ENCODE data around the gene DRC7. TPM values are rescaled to one million over a fixed set of nuclear protein-coding genes. Genes with fewer than 3 reads are reported as not detected.

The DRC7 gene
- total RNA-seq, 1 experiment from 2014 or later, result 0.72 TPM

DNA sequence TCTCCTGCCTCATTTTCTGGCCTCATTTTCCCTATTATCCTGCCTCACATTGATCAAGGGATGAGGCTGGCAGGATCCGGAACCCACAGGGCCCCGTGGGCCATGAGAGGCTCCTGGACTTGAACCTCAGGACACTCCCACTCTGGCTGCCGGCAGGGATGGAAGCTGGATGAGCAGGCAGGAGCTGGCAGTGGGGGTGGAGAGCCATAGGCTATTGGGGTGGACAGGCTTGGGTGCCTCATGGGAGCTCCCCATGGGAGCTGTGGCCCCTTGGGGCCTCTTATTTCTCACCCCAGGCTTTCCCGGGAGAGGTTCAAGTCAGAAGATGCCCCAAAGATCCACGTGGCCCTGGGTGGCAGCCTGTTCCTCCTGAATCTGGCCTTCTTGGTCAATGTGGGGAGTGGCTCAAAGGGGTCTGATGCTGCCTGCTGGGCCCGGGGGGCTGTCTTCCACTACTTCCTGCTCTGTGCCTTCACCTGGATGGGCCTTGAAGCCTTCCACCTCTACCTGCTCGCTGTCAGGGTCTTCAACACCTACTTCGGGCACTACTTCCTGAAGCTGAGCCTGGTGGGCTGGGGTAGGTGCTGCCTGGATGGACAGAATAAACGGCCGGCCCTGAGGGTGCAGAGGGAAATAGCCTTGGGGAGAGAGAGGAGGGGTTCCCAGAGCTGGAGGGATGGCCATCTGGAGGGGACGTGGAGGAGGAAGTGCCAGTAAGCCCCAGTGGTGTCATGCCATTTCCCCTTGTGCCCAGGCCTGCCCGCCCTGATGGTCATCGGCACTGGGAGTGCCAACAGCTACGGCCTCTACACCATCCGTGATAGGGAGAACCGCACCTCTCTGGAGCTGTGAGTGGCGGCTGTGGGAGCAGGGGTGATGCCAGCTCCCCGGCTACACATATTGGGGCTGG lies 10.7 kb upstream of the DRC7 start:
- H3K27ac Mint-ChIP-seq, result peak overlapping the region in 1 of 3 experiments; percentile 65; a peak in 2 of 7 replicates
- Histone ChIP-seq H4K91ac (ENCODE audit: insufficient read length, low read depth, low read length) (no peak overlapping the region), H3K23me2 (ENCODE audit: insufficient read length, low read depth, low read length, poor library complexity, severe bottlenecking) (no peaks in the 10 kb centered on the region), H3K27me3 (ENCODE audit: insufficient read depth, low read length) (no peaks in the 10 kb centered on the region), H2BK5ac (ENCODE audit: insufficient read length, low read length) (no peak overlapping the region), H3K4ac (ENCODE audit: low read depth, low read length) (no peak overlapping the region), H3T11ph (ENCODE audit: low read length) (no peak overlapping the region), H3K4me1 (ENCODE audit: insufficient read depth, low read length) (no peaks in the 10 kb centered on the region; the same call in 1 of the 2 replicates), H2BK120ac (ENCODE audit: low read depth, low read length, poor library complexity, severe bottlenecking) (no peak overlapping the region), H3K27ac (ENCODE audit: insufficient read length, low read depth, low read length) (no peak overlapping the region), H3K79me1 (ENCODE audit: insufficient read depth, low read depth, low read length, poor library complexity, severe bottlenecking) (no peaks in the 10 kb centered on the region), H2BK20ac (ENCODE audit: low read depth, low read length, poor library complexity, severe bottlenecking) (no peak overlapping the region), H3K4me2 (ENCODE audit: insufficient read depth, insufficient read length, low read length) (no peak overlapping the region), H2BK12ac (ENCODE audit: insufficient read length, low read depth, low read length) (no peak overlapping the region), H3K18ac (ENCODE audit: insufficient read length, low read depth, low read length) (no peak overlapping the region), H2AK5ac (ENCODE audit: insufficient read length, low read length) (no peak overlapping the region), H4K5ac (ENCODE audit: insufficient read length, low read depth, low read length) (no peak overlapping the region), H2BK15ac (ENCODE audit: low read depth, low read length) (no peak overlapping the region), H4K8ac (replicated peaks; ENCODE audit: insufficient read length, low read depth, low read length) (no peak overlapping the region), H3K9me3 (ENCODE audit: control insufficient read depth, low read depth, low read length) (no peaks in the 10 kb centered on the region), H3K14ac (ENCODE audit: insufficient read depth, low read length) (no peak overlapping the region; the same call in 1 of the 2 replicates), H3K79me2 (ENCODE audit: insufficient read depth, low read length) (no peaks in the 10 kb centered on the region), H2AFZ (ENCODE audit: low read length) (no peak overlapping the region), H3K56ac (ENCODE audit: insufficient read length, low read depth, low read length) (no peak overlapping the region), H4K20me1 (ENCODE audit: control insufficient read depth, insufficient read depth, insufficient read length) (no peaks in the 10 kb centered on the region), H3K9ac (ENCODE audit: extremely low read depth, insufficient read length, low read length) (no peak overlapping the region), H3K23ac (ENCODE audit: insufficient read length, low read depth, low read length) (no peak overlapping the region)
- no peak overlapping the region for H3K4me3 Mint-ChIP-seq
- no peak for DNase-seq
- peaks cover 2 to 21% of the 10 kb centered on the region in 2 experiments; a peak in 3 of 4 replicates for H3K4me1 Mint-ChIP-seq
- peaks cover 6% of the 10 kb centered on the region; the same call in 1 of the 2 replicates for H3K27me3 Mint-ChIP-seq (ENCODE audit: low read depth)
- H3K9me3 Mint-ChIP-seq, result no peaks in the 10 kb centered on the region
- H3K36me3 Mint-ChIP-seq (ENCODE audit: insufficient read depth in 1 of 3, low read depth in 3 of 3), result no peaks in the 10 kb centered on the region
- TF ChIP-seq, protein P1, sequence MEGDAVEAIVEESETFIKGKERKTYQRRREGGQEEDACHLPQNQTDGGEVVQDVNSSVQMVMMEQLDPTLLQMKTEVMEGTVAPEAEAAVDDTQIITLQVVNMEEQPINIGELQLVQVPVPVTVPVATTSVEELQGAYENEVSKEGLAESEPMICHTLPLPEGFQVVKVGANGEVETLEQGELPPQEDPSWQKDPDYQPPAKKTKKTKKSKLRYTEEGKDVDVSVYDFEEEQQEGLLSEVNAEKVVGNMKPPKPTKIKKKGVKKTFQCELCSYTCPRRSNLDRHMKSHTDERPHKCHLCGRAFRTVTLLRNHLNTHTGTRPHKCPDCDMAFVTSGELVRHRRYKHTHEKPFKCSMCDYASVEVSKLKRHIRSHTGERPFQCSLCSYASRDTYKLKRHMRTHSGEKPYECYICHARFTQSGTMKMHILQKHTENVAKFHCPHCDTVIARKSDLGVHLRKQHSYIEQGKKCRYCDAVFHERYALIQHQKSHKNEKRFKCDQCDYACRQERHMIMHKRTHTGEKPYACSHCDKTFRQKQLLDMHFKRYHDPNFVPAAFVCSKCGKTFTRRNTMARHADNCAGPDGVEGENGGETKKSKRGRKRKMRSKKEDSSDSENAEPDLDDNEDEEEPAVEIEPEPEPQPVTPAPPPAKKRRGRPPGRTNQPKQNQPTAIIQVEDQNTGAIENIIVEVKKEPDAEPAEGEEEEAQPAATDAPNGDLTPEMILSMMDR (conservative IDR thresholded peaks at IDR 0.05), result no peak
- WGBS (ENCODE audit: extremely low coverage, insufficient read length, low lambda C conversion rate), result no CpG with 5 or more reads among the region's 18 CpGs
